Nucleus accumbens (tissue), 56 donors: ENCODE data around the gene RND1.

Experiments used
- DNase-seq, 56 donors: peaks; one replicate each; lab custom pipeline; 2025; lab: John Stamatoyannopoulos, UW

RND1 gene

GRCh38 chr12:48828841-48829575 lies 36.7 kb downstream of the RND1 start:
- no peak for DNase-seq

DNA sequence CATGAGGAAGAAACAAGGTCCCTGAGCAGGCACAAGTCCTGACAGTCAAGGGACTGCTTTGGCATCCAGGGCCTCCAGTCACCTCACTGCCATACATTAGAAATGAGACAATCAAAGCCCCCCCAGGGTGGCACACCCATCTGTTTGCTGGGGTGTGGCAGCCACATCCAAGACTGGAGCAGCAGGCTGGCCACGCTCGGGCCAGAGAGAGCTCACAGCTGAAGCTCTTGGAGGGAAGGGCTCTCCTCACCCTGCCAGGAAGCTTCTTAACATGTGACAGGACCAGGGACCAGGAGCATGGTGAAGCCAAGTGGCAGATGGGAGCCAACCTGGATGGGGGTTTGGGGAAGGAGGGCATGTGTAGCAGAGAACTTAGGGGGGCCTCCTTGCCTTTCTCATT lies 37.4 kb downstream of the RND1 start:
- DNase-seq = no peak

GRCh38 chr12:48827513-48828096 lies 38.1 kb downstream of the RND1 start:
- no peak for DNase-seq

DNA sequence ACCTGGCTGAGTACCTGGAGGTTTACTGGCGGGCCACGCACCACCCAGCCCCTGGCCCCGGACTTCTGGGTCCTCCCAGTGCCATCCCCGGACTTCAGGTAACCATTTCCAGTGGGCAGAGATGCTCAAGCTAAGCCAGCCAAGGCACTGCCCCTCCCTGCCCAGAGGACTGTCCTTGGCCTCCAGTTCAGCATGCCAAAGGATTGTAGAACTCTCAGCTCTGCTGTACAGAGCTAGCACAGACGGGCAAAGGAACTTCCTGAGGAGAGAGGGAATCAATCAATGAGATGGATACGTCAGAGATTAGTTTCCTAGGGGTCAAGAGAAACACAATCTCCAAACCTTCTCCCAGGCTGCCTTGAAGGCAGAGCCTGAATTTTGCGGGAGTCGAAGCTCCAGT lies 38.6 kb downstream of the RND1 start:
- DNase-seq = no peak

- DNase-seq = no peak
Measured at GRCh38 chr12:48826209-48826855, 39.3 kb downstream of the RND1 start.

- DNase-seq = no peak
Measured at GRCh38 chr12:48824905-48825304, 40.8 kb downstream of the RND1 start.

- DNase-seq = no peak
Measured at GRCh38 chr12:48824112-48824511, 41.6 kb downstream of the RND1 start.

- DNase-seq = no peak
Measured at GRCh38 chr12:48823281-48823680, 42.4 kb downstream of the RND1 start.

GRCh38 chr12:48822711-48823110 lies 43.0 kb downstream of the RND1 start:
- DNase-seq = no peak

DNA sequence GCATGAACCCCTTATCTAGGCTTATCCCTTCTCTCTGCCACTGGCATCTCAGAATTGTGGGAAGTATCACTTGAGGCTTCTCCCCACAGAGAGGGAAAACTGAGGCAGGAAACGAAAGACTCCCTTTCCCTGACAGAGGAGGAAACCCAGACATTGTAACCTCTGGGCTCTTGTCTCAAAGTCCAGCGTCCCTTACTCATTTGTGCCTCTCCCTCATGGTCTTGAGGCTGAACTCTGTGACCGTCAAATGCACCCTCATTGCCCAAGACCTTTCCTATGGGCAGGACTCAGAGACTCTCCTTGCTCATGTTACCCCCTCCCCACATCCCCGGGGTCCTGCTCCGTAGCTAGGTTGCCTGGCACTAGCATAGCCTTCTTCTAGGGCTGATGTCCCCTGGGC lies 43.5 kb downstream of the RND1 start:
- no peak for DNase-seq

DNA sequence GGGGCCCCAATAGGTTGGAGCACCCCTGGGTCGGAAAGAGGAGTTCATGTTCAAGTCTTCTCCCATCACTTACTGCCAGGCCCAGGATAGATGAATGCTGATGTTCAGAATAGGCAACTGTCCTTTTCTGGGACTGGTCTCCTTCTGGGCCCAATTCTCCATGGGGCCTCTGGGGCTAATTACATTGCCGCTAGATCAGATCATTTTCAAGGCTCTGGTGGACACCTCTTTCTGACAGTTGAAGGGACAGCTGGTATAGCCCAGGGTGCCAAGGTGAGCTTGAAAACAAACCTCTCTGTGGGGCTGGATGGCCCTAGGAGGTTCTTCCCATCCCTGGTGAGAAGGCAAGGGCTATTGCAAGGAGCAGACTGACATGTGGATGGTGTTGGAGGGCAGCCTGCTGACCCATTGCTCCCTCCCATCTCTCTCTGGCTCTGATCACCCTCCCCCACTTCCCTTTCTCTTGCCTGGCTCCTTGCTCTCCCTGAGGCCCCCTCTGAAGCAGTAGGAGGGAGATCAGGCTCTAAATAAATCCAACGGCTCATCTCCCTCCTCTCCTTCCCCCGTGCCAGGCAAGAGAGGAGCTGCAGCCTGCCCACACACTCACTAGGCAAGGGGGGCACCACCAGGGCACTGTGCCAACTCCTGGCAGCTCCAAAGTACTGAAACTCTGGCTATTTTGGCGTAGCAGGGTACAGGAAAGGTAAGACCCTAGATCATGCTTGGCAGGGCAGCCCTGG lies 45.5 kb downstream of the RND1 start:
- DNase-seq = peak in 11 of 56 donors; percentile 7 to 51 (median 11)

- DNase-seq = peak in 11 of 56 donors; percentile 10 to 60 (median 21)
Measured at GRCh38 chr12:48818831-48819590, 46.7 kb downstream of the RND1 start.

GRCh38 chr12:48817873-48818830 lies 47.5 kb downstream of the RND1 start, which contains the start of gene CACNB3:
CACNB3 (plus strand) TSS chr12:48818496; CDS start chr12:48818930, 434 bp downstream.
- DNase-seq = peak in 44 of 56 donors; percentile 5 to 91 (median 46)

DNA sequence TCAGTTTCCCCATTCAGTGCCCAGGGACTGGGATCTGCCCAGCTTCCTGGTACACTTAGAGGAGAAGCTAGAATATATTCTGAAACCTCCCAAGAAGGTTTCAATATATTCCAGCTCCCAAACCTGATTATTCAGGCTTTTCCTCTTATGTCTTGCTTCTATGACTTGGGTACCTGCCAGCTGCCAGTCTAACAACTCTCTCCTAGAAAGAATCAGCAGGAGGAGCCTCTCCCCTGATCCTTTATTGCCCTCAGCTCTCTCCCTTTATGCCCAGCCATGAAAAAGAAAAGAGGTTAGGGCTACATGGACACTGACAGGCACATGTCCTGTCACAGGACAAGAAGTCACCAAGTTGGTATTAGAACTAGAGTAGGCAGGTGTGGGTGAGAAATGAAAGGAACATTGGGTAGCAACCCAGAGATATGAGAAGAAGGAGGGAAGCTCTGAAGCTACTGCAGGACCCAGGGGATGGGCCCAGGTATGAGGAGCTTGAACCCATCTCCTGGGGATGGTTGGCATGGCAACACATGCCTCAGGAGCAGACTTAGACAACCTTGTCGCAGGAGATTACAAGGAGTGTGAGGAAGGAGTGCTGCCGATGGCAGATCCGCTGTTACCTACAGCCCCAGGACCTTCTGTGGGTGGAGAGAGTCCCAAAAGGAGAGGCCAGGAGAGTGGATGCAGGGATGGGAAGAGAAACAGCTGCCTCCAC lies 49.4 kb downstream of the RND1 start:
- peak in 1 of 56 donors; percentile 2 for DNase-seq

GRCh38 chr12:48815126-48816110 lies 50.3 kb downstream of the RND1 start:
- DNase-seq = peak in 43 of 56 donors; percentile 13 to 66 (median 44)

DNA sequence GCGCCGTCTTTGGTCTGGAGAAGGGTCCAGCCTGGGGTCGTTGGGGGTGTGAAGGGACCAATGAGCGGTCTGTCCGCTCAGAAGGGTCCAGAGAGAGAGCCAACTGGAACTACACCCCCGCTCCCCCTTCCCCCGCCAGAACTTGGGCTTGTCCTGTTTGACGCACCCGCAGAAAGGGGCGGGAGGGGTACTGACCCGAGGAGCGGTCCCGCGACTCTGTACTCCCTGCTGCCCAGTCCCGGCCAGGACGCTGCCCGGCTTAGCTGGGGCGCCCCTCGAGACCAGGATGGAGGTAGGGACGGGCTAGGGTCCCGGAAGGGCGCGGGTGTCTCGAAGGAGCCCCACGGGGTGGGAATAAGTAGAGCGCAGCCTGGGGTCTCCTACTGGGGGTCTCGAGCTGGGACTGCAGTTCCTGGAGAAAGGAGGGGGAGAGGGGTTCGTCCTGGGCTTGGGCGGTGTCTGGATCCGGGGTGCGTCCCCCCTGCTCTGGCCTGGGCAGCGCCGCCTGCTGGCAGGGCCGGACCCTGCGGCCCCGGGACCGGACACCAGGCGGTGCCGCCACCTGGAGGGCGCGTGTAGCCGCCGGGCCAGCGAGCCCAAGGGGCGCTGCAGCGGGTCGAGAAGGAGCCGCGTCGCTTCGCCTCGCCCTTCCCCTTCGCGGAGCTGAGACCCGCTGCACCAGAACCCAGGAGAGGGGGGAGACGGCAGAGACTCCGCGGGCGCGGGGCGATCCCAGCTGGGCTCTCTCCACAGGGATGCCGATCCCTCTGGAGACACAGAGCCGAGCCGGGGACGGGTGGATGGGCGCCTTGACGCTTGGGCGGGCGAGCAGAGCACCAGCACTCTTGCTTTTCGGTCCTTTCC lies 51.2 kb downstream of the RND1 start:
- peak in 43 of 56 donors; percentile 11 to 77 (median 39) for DNase-seq
